GM19468 (cell line): ENCODE results near the gene KCNK7.
"Not testable (repeated sequence)": the region's sequence is repeated elsewhere in the genome, so short reads cannot be mapped to it uniquely, and the experiment has no call there.

Source experiments
- ATAC-seq: cut with Tn5 transposase; IDR thresholded peaks from one replicate; pipeline ENCODE4 v1.9.1; 2021; ENCODE audit warnings: mild to moderate bottlenecking, moderate library complexity, moderate number of reproducible peaks; ENCODE audit not compliant: unreplicated experiment; ENCODE audit errors: extremely low read depth

The KCNK7 gene

GRCh38 chr11:65575568-65576231 lies 19.9 kb downstream of the KCNK7 start, which contains the start of gene EHBP1L1:
EHBP1L1 (plus strand) TSS chr11:65576053; CDS start chr11:65576303, 250 bp downstream.
- ATAC-seq, result no peak

- ATAC-seq, result no peak
Observed at GRCh38 chr11:65574811-65575567, 20.6 kb downstream of the KCNK7 start.

- peak; percentile 10 for ATAC-seq
Observed at GRCh38 chr11:65574109-65574810, 21.3 kb downstream of the KCNK7 start.

- ATAC-seq, result no peak
Observed at GRCh38 chr11:65573391-65574079, 22.1 kb downstream of the KCNK7 start.

GRCh38 chr11:65572356-65573051 lies 23.1 kb downstream of the KCNK7 start, which contains the start of gene FAM89B:
FAM89B (plus strand) TSS chr11:65572538; CDS start chr11:65572670, 132 bp downstream.
- ATAC-seq, result no peak

GRCh38 chr11:65571940-65572339 lies 23.7 kb downstream of the KCNK7 start:
- no peak for ATAC-seq

GRCh38 chr11:65571420-65571819 lies 24.2 kb downstream of the KCNK7 start:
- ATAC-seq, result no peak

- peak; percentile 49 for ATAC-seq
Observed at GRCh38 chr11:65569973-65570918, 25.4 kb downstream of the KCNK7 start, which contains the start of gene ZNRD2. ZNRD2 (plus strand) TSS chr11:65570477; CDS start chr11:65570492, 15 bp downstream.

GRCh38 chr11:65569164-65569972 lies 26.2 kb downstream of the KCNK7 start:
- ATAC-seq, result no peak

GRCh38 chr11:65565624-65566453 lies 29.8 kb downstream of the KCNK7 start:
- ATAC-seq, result no peak

- not testable (repeated sequence) for ATAC-seq
Observed at GRCh38 chr11:65564879-65565559, 30.6 kb downstream of the KCNK7 start.

GRCh38 chr11:65563601-65564000 lies 32.0 kb downstream of the KCNK7 start:
- no peak for ATAC-seq

- ATAC-seq, result no peak
Observed at GRCh38 chr11:65562788-65563187, 32.8 kb downstream of the KCNK7 start.

- no peak for ATAC-seq
Observed at GRCh38 chr11:65562020-65562419, 33.6 kb downstream of the KCNK7 start.

- ATAC-seq, result no peak
Observed at GRCh38 chr11:65560555-65561418, 34.8 kb downstream of the KCNK7 start.
